ENCODE data around the gene IZUMO1R.
"Not testable (repeated sequence)": the region's sequence is repeated elsewhere in the genome, so short reads cannot be mapped to it uniquely, and the experiment has no call there.

The IZUMO1R gene

DNA sequence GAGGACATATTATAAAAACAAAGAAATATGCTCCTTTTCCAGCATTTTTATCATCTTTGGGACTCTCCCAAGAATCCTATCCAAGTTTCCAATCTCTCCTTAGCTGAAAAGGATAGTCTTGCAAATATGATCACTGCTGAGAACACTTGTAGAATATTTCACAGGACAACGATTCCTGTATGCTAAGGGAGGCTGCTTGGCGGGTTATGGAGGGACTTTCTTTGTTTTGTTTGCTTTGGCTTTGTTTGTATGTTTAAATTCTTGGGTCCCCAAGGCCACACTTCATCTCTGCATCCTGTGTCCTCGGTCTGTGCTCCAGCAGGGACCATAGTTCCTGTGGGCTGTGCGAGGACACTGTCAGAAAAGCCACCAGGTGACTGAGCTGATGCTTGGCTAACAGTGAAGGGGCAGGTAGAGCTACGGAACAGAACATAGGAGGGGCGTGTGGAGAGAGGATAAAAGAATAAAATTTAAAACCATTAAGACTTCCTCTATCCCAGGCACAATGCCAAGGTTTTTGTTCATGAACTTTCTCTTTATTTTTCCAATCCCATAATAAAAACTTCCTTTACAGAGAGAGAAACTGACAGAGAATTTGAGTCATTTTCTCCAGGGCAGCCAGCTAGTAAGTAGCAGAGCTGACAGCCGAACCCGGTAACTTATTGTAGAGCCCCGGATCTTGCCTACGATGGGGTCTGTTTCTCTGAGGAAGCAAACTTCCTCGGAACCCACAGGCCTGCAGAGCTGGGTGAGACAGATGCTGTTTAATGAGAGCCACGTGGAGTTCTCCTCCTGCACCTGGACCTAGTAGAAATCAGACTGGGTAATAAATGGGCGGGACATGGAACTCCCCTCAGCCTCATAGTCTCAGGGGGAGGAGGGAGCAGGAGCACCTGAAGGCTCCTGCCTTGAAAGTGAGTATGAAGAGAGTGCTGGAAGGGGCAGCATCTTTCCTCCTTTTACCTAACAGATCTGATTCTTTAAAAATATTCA, at the start of gene IZUMO1R:
Gene IZUMO1R (plus strand): TSS at position 615 of the 993 bp plus-strand sequence. CDS start 1,057 bp downstream, outside the sequence.
- DNase-seq (ENCODE audit: low read depth in 1 of 2, low spot score in 1 of 2): no peak

- no peak for DNase-seq (ENCODE audit: low read depth in 1 of 2, low spot score in 1 of 2)
Observed at GRCh38 chr11:94271885-94272372, 32.5 kb upstream of the IZUMO1R start.

GRCh38 chr11:94272738-94273313, 31.6 kb upstream of the IZUMO1R start:
- DNase-seq (ENCODE audit: low read depth in 1 of 2, low spot score in 1 of 2): no peak

DNA sequence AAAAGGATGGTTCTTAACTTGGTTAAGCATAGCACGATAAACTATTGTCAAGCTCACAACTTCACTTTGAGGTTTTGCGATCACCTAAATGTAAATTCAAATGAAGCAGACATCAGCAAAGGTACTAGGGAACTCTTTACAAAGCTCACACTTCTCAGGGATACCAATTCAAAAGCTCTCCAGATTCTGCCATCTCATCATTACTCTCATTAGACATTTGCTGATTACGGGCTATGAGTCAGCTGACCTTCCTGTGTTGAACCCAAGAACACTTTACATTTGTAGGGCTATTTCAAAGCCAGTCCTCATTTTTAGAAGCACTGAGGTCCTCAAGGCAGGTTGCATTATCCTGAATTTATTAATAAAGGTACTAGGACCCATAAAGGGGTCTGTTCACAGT, 28.4 kb upstream of the IZUMO1R start:
- DNase-seq (ENCODE audit: low read depth in 1 of 2, low spot score in 1 of 2): no peak

DNA sequence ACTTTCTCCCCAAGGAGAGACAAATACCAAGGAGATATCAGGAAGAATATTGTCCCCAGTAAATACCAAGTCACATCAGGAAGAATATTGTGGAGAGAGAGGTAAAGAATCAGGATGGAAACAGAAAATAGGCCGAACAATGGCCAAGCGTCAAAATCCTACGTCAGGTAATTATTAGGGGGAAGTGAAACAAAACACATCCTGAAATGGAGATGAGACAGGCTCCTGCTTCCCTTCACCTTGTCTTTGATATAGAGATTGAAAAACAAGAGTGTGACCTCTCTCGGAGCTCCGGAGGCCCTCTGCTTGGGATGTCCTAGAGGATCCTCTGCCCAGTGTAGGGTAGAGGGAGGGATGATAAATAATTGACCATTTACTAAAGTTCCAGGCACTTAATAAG, 27.4 kb upstream of the IZUMO1R start:
- DNase-seq (ENCODE audit: low read depth in 1 of 2, low spot score in 1 of 2): no peak

DNA sequence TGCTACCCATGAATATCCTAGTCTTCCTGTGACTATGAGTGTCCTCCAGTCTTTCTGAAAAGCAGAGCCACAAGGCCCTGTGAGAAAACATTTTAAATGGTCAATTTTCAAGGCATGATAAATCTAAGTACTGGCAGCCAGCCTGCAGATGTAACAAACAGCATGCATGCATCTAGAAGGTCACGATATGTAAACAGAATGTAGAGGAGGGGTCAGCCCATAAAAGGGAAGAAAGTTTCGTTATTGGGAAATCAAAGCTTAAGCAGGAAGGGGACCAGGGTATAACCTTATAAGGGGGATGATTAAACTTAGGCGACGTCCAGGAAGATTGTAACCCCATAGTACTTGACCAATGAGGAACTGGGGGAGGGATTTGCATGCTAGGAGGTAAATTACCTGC, 26.2 kb upstream of the IZUMO1R start:
- not testable (repeated sequence) for DNase-seq (ENCODE audit: low read depth in 1 of 2, low spot score in 1 of 2)

DNA sequence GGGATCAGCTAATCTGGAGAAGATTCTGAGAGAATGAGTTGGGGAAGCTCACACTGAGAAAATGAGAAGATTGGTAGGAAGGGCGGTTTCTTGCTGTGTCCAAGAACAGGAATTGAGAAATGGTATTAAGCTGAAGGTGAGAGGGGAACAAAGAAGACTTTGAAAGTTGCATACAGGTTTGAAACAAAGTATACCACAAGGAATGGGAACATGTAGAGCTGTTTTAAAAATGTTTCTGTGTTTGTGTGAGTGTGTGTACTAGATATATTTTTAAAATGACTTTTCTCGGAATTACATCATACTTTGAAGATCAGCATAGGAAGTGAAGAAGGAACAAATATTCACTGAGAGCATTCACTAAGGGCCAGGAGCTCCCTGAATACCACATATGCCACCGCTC, 24.4 kb upstream of the IZUMO1R start:
- no peak for DNase-seq (ENCODE audit: low read depth in 1 of 2, low spot score in 1 of 2)

- no peak for DNase-seq (ENCODE audit: low read depth in 1 of 2, low spot score in 1 of 2)
Observed at GRCh38 chr11:94281324-94281723, 23.1 kb upstream of the IZUMO1R start.

DNA sequence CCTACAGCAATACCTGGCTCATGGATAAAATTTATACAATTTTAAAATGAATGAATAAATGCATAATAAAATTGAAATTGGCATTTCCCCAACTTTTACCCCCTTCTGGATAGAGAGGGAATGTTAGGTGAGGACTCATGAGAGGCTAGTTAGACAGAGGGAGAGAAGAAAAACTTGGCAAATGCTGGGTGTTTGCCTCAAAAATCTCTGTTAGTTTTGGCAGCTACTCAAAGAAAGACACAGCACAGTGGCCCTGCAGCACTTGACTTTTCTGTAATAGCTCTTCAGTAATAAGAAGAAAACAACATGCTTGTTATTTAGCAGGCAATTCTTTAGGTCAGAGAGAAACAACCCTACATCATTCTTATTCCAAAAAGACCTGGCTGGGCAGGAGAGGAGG, 20.7 kb upstream of the IZUMO1R start:
- DNase-seq (ENCODE audit: low read depth in 1 of 2, low spot score in 1 of 2): no peak

DNA sequence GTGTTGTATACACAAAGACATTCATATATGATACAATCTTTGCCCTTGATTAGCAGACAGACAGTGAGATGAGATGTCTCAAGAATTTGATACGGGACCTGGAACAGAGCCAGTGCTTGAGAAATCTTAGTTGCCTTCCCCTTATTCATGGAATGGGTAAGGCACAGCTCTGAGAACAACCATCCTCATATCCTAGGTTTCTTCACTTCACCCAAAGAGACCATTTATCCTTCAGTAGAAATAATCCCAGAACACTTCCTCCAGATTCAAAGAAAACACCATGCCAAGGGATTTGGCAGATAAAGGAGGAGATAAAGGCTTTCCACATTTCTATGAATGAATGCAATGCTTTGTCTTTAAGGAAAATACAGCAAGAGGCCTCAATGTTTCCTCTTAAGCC, 8.8 kb upstream of the IZUMO1R start:
- no peak for DNase-seq (ENCODE audit: low read depth in 1 of 2, low spot score in 1 of 2)

DNA sequence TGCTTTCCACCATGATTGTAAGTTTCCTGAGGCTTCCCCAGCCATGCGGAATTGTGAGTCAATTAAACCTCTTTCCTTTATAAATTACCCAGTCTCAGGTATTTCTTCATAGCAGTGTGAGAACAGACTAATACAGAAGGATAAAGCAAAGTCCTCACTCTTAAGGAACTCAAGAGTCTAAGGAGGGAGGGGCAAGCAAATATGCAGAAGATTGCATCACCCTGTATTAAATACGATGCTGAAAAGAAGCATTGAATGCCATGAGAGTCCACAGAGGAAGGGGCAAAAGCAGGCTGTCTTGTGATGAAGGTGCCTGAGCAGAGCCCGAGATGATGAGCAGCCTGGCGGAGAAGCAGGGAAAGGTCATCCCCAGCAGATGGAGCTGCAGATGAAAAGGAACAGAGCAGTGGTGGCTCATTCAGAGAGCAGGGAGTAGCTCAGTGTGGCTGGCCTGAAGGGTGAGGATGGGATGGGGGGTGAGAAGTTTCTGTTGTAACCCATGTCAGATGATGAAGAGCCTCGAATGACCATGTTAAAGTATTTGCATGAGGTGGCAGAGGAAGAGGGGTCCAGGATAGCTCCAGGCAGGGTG, 6.3 kb upstream of the IZUMO1R start:
- DNase-seq (ENCODE audit: low read depth in 1 of 2, low spot score in 1 of 2): no peak

DNA sequence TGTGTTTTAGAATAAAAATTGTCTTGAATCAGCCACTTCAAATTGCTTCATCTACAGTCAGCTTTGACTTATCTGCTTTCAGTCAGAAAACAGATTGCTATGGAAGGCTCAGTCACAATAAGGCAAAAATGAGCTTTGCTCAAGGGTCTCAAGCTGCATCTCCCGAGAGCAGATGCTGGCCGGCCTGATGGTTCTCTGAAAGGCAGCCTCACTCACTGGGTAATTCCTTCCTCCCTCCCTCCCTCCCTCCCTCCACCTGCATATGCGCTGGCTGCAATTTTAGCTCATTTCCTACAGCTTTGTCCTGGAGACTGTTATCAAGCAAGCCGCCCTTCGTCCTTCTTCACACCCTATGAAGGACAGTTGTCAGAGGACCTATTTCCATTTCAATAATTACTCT, 1.6 kb upstream of the IZUMO1R start:
- no peak for DNase-seq (ENCODE audit: low read depth in 1 of 2, low spot score in 1 of 2)

GRCh38 chr11:94305146-94305545, 766 bp downstream of the IZUMO1R start:
- no peak for DNase-seq (ENCODE audit: low read depth in 1 of 2, low spot score in 1 of 2)

DNA sequence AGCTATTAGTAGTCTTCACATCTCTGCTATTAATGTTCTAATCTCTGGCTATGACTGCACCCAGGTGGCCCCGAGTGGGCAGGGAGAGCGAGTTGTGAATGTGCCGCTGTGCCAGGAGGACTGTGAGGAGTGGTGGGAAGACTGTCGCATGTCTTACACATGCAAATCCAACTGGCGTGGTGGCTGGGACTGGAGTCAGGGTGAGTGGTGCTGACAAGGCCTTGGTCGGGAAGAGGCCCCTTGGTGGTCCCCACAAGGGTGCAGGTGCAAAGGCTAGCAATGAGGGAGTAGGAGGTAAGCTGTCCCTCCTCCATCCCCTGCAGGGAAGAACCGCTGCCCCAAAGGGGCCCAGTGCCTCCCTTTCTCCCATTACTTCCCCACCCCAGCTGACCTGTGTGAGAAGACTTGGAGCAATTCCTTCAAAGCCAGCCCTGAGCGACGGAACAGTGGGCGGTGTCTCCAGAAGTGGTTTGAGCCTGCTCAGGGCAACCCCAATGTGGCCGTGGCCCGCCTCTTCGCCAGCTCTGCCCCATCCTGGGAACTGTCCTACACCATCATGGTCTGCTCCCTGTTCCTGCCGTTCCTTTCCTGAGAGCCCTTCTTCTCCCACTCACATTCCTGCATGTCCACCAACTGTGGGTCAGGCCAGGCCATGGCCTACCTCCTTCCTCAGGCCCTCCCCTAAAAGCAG, 2.9 kb downstream of the IZUMO1R start:
- no peak for DNase-seq (ENCODE audit: low read depth in 1 of 2, low spot score in 1 of 2)

DNA sequence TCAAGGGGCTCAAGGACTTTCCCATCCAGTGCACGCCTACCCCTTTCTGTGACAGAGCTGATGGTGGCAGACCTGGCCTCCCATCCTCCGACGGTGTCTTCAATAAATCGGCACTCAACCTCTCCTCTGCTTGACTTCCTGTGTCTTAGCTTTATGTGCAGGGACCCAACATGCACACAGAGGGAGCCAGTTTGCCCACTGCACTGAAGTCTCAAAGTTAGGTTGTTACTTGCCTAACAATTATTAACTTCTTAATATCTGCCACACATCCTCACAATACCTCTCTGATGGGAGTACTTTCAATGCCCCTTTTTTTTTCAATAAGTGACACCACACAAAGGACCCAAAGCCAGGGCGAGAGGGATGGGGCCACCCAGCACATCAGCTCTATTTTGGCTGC, 3.6 kb downstream of the IZUMO1R start:
- DNase-seq (ENCODE audit: low read depth in 1 of 2, low spot score in 1 of 2): no peak

GRCh38 chr11:94309757-94310156, 5.4 kb downstream of the IZUMO1R start:
- DNase-seq (ENCODE audit: low read depth in 1 of 2, low spot score in 1 of 2): no peak

- DNase-seq (ENCODE audit: low read depth in 1 of 2, low spot score in 1 of 2): no peak
Observed at GRCh38 chr11:94310191-94310875, 6.0 kb downstream of the IZUMO1R start.

GRCh38 chr11:94312339-94312738, 8.0 kb downstream of the IZUMO1R start:
- no peak for DNase-seq (ENCODE audit: low read depth in 1 of 2, low spot score in 1 of 2)

- DNase-seq (ENCODE audit: low read depth in 1 of 2, low spot score in 1 of 2): no peak
Observed at GRCh38 chr11:94314064-94314463, 9.7 kb downstream of the IZUMO1R start.

DNA sequence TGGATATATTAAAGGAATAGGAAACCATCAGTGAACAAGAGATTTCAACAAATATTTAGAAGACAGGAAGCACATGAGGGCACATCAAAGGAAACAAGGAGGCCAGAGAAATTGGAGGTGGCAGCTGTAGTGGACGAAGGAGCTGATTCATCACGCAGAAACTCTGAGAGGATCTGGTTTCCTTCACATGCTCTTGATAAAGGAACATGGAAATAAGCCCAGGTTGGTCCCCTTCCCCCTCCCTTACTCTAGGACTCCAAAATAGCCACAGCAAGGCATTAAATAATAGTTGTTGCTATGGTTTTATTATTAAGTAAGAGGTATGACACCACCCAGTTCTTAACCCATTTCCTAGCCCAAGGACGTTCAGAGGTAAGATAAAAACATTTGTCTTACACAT, 11.3 kb downstream of the IZUMO1R start:
- DNase-seq (ENCODE audit: low read depth in 1 of 2, low spot score in 1 of 2): no peak

- no peak for DNase-seq (ENCODE audit: low read depth in 1 of 2, low spot score in 1 of 2)
Observed at GRCh38 chr11:94322501-94322900, 18.1 kb downstream of the IZUMO1R start.
